22Rv1 (cell line): Measurements from ENCODE around the gene OLAH.

Experiments used
- ZFX ChIP-seq: fragments of 450-650 bp; IDR thresholded peaks from 2 replicates; pipeline ENCODE4 v1.6.1; 2017; ENCODE audit warnings: antibody characterized with exemption, borderline replicate concordance
- TF ChIP-seq, protein P1 (sequence below): fragments of 450-650 bp; IDR thresholded peaks from 2 replicates; pipeline ENCODE4 v1.5.1; 2017; ENCODE audit warnings: mild to moderate bottlenecking

DNA sequence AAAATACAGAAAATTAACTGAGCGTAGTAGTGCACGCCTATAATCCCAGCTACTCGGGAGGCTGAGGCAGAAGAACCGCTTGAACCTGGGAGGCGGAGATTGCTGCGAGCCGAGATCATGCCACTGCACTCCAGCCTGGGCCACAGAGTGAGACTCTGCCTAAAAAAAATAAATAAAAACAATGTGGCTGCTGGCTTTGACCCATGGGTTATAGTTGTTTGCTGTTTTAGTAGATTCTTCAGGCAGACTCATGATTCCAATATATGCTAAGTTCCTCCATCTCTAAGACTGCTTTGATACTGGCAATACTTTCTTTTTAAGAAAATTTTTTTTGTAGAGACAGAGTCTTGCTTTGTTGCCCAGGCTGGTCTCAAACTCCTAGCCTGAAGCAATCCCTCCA, 8.4 kb downstream of the OLAH start:
- TF ChIP-seq, protein P1, sequence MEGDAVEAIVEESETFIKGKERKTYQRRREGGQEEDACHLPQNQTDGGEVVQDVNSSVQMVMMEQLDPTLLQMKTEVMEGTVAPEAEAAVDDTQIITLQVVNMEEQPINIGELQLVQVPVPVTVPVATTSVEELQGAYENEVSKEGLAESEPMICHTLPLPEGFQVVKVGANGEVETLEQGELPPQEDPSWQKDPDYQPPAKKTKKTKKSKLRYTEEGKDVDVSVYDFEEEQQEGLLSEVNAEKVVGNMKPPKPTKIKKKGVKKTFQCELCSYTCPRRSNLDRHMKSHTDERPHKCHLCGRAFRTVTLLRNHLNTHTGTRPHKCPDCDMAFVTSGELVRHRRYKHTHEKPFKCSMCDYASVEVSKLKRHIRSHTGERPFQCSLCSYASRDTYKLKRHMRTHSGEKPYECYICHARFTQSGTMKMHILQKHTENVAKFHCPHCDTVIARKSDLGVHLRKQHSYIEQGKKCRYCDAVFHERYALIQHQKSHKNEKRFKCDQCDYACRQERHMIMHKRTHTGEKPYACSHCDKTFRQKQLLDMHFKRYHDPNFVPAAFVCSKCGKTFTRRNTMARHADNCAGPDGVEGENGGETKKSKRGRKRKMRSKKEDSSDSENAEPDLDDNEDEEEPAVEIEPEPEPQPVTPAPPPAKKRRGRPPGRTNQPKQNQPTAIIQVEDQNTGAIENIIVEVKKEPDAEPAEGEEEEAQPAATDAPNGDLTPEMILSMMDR: no peak
- TF ChIP-seq ZFX: no peak
